ENCODE results near the gene RAB31. TPM values are rescaled to one million over a fixed set of nuclear protein-coding genes. Genes with fewer than 3 reads are reported as not detected.

RAB31 gene
- total and polyA plus RNA-seq, 2 of the 13 experiments (the other 11 are each of a cell fraction or from before 2014, with no cell fraction given), result 1.1 to 1.7 TPM

DNA sequence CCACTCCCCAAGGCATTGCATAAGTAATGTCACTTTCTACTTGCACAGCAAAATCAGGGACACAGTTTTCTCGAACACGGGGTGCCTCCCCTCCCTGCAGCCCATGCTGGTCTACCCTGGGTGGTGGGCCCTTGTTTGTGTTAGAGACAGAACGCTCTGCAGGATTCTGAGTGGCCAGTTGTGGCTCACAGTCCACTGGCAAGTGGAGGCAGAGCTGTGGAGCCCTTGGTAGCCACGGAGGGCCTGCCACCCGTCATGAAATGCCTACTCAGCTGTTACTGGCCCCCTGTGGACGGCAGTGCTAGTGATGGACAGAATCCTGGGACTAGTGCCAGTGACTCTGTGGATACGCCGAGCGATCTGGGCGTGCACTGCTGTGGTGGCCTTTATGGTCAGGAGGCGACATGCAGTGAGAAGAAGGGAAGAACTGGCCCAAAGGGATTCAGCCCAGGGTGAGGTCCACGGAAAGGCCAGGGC lies 123.7 kb downstream of the RAB31 start:
- TF ChIP-seq, protein P1, sequence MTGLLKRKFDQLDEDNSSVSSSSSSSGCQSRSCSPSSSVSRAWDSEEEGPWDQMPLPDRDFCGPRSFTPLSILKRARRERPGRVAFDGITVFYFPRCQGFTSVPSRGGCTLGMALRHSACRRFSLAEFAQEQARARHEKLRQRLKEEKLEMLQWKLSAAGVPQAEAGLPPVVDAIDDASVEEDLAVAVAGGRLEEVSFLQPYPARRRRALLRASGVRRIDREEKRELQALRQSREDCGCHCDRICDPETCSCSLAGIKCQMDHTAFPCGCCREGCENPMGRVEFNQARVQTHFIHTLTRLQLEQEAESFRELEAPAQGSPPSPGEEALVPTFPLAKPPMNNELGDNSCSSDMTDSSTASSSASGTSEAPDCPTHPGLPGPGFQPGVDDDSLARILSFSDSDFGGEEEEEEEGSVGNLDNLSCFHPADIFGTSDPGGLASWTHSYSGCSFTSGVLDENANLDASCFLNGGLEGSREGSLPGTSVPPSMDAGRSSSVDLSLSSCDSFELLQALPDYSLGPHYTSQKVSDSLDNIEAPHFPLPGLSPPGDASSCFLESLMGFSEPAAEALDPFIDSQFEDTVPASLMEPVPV (CRISPR knock-in tag; IDR thresholded peaks at IDR 0.05), result no peak
- peak; percentile 56 for TF ChIP-seq MAFF (IDR thresholded peaks at IDR 0.05; ENCODE audit: low read depth, low read length)
- TF ChIP-seq MAFK (conservative IDR thresholded peaks at IDR 0.05 in 1 of 2, IDR thresholded peaks at IDR 0.05 in 1 of 2; ENCODE audit: low read length in 2 of 2), result peak; percentile 69 to 72
- H3K9ac ChIP-seq (ENCODE audit: insufficient read depth, low read depth, low read length), result no peak overlapping the region
- no peaks in the 10 kb centered on the region for H3K36me3 ChIP-seq (replicated peaks in 1 of 2; ENCODE audit: control insufficient read depth in 1 of 2, insufficient read depth in 2 of 2, low read length in 2 of 2)
- ChIA-PET POLR2A (no interaction called here), CTCF (ENCODE audit: low intra/inter-chr PET ratio, low total read pairs) (no interaction called here)
- 65% methylated on average over 5 of the region's 12 CpGs for WGBS (ENCODE audit: low lambda C conversion rate)
- H2AFZ ChIP-seq (ENCODE audit: low read length), result no peak overlapping the region
- DNase-seq (ENCODE audit: low spot score) (no peak), ATAC-seq (peak; percentile 34; the same call in 2 of the 3 replicates), FAIRE-seq (no peak)
- BruUV-seq (replicated peaks), result no TSS peak
- intact Hi-C loops (cut with micrococcal nuclease; ENCODE audit: unreplicated experiment), result no loop called here
- in situ Hi-C loops (cut with HindIII; ENCODE audit: extremely low pct_ligation_motif_present, low pct_unique_long_range_greater_than_20kb), result no loop called here
- H3K27ac ChIP-seq (ENCODE audit: extremely low read length, insufficient read depth, low read length), result no peak overlapping the region
- H3K79me2 ChIP-seq (ENCODE audit: insufficient read depth, low read length), result no peaks in the 10 kb centered on the region
- H3K27me3 ChIP-seq (ENCODE audit: control insufficient read depth in 1 of 2, insufficient read depth in 2 of 2, low read length in 2 of 2), result peaks cover 0 to 4% of the 10 kb centered on the region in 2 experiments; a peak in 2 of 5 replicates
- H3K4me2 ChIP-seq (ENCODE audit: low read depth, low read length), result no peak overlapping the region
- H3K4me1 ChIP-seq (ENCODE audit: insufficient read depth, low read length), result no peaks in the 10 kb centered on the region
- no peak overlapping the region for H3K4me3 ChIP-seq (replicated peaks in 1 of 3; ENCODE audit: insufficient read depth in 1 of 3, low read depth in 2 of 3, low read length in 3 of 3)
- no peaks in the 10 kb centered on the region for H4K20me1 ChIP-seq (ENCODE audit: insufficient read depth, low read length)
- no peaks in the 10 kb centered on the region for H3K9me3 ChIP-seq (ENCODE audit: low read length)

- H3K4me1 ChIP-seq (ENCODE audit: insufficient read depth, low read length), result no peaks in the 10 kb centered on the region
- no peaks in the 10 kb centered on the region for H3K79me2 ChIP-seq (ENCODE audit: insufficient read depth, low read length)
- intact Hi-C loops (cut with micrococcal nuclease; ENCODE audit: unreplicated experiment), result no loop called here
- ChIA-PET CTCF (ENCODE audit: low intra/inter-chr PET ratio, low total read pairs) (no interaction called here), POLR2A (no interaction called here)
- H4K20me1 ChIP-seq (ENCODE audit: insufficient read depth, low read length), result no peaks in the 10 kb centered on the region
- no peak for DNase-seq (ENCODE audit: low spot score)
- H2AFZ ChIP-seq (ENCODE audit: low read length), result no peak overlapping the region
- H3K27me3 ChIP-seq (ENCODE audit: control insufficient read depth in 1 of 2, insufficient read depth in 2 of 2, low read length in 2 of 2), result peaks cover 0 to 7% of the 10 kb centered on the region in 2 experiments; a peak in 2 of 5 replicates
- ATAC-seq, result no peak
- BruUV-seq (replicated peaks), result no TSS peak
- H3K27ac ChIP-seq (ENCODE audit: extremely low read length, insufficient read depth, low read length), result no peak overlapping the region
- FAIRE-seq, result no peak
- in situ Hi-C loops (cut with HindIII; ENCODE audit: extremely low pct_ligation_motif_present, low pct_unique_long_range_greater_than_20kb), result no loop called here
- no peaks in the 10 kb centered on the region for H3K36me3 ChIP-seq (replicated peaks in 1 of 2; ENCODE audit: control insufficient read depth in 1 of 2, insufficient read depth in 2 of 2, low read length in 2 of 2)
- H3K9me3 ChIP-seq (ENCODE audit: low read length), result no peaks in the 10 kb centered on the region
- no peak overlapping the region for H3K9ac ChIP-seq (ENCODE audit: insufficient read depth, low read depth, low read length)
- H3K4me3 ChIP-seq (replicated peaks in 1 of 3; ENCODE audit: insufficient read depth in 1 of 3, low read depth in 2 of 3, low read length in 3 of 3), result no peak overlapping the region
- no peak overlapping the region for H3K4me2 ChIP-seq (ENCODE audit: low read depth, low read length)
- WGBS (ENCODE audit: low lambda C conversion rate), result 71% methylated on average over 20 of the region's 20 CpGs
- TF ChIP-seq MTF1 (CRISPR knock-in tag; IDR thresholded peaks at IDR 0.05) (no peak), NR3C1 (CRISPR knock-in tag; IDR thresholded peaks at IDR 0.05) (no peak), FOSL1 (CRISPR knock-in tag; IDR thresholded peaks at IDR 0.05; ENCODE audit: borderline replicate concordance) (no peak), ZNF563 (CRISPR knock-in tag; IDR thresholded peaks at IDR 0.05) (no peak), CREBL2 (CRISPR knock-in tag; IDR thresholded peaks at IDR 0.05; ENCODE audit: borderline replicate concordance) (no peak), UBTF (CRISPR knock-in tag; IDR thresholded peaks at IDR 0.05) (no peak), ARNTL (CRISPR knock-in tag; IDR thresholded peaks at IDR 0.05) (no peak), FLYWCH1 (CRISPR knock-in tag; IDR thresholded peaks at IDR 0.05) (no peak), RARG (CRISPR knock-in tag; IDR thresholded peaks at IDR 0.05; ENCODE audit: low read depth) (no peak)
- TF ChIP-seq, protein P2, sequence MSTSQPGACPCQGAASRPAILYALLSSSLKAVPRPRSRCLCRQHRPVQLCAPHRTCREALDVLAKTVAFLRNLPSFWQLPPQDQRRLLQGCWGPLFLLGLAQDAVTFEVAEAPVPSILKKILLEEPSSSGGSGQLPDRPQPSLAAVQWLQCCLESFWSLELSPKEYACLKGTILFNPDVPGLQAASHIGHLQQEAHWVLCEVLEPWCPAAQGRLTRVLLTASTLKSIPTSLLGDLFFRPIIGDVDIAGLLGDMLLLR (CRISPR knock-in tag; IDR thresholded peaks at IDR 0.05), result no peak
These were observed 124.8 kb downstream of the RAB31 start for GRCh38 chr18:9832871-9833270.
